ENCODE measurements around the gene ROGDI.

Gene ROGDI

GRCh38 chr16:4813251-4814003, 11.0 kb upstream of the ROGDI start:
- no peak for DNase-seq

- DNase-seq = no peak
Measured at GRCh38 chr16:4811773-4812172, 9.3 kb upstream of the ROGDI start.

GRCh38 chr16:4811242-4811641, 8.8 kb upstream of the ROGDI start:
- no peak for DNase-seq

- DNase-seq = no peak
Measured at GRCh38 chr16:4806280-4806679, 3.8 kb upstream of the ROGDI start.

- DNase-seq = no peak
Measured at GRCh38 chr16:4805231-4805630, 2.8 kb upstream of the ROGDI start.

GRCh38 chr16:4803898-4804762, 1.7 kb upstream of the ROGDI start:
- DNase-seq = no peak

GRCh38 chr16:4803401-4803844, 990 bp upstream of the ROGDI start:
- no peak for DNase-seq

GRCh38 chr16:4802659-4803287, 340 bp upstream of the ROGDI start:
- DNase-seq = peak; percentile 87

GRCh38 chr16:4801051-4801961, 1.1 kb downstream of the ROGDI start:
- no peak for DNase-seq

GRCh38 chr16:4800290-4801041, 2.0 kb downstream of the ROGDI start:
- no peak for DNase-seq

- DNase-seq = no peak
Measured at GRCh38 chr16:4799171-4799855, 3.1 kb downstream of the ROGDI start.

GRCh38 chr16:4798456-4798855, 4.0 kb downstream of the ROGDI start:
- no peak for DNase-seq

- no peak for DNase-seq
Measured at GRCh38 chr16:4797805-4798252, 4.6 kb downstream of the ROGDI start.

- no peak for DNase-seq
Measured at GRCh38 chr16:4796982-4797804, 5.2 kb downstream of the ROGDI start.

- no peak for DNase-seq
Measured at GRCh38 chr16:4795828-4796572, 6.4 kb downstream of the ROGDI start.

- DNase-seq = no peak
Measured at GRCh38 chr16:4795181-4795827, 7.1 kb downstream of the ROGDI start, which contains the start of gene SMIM22. TSS of gene SMIM22 (plus strand) at chr16:4795369. CDS start at chr16:4795735, 366 bp downstream.

GRCh38 chr16:4792951-4793513, 9.4 kb downstream of the ROGDI start:
- DNase-seq = no peak

GRCh38 chr16:4790871-4791270, 11.6 kb downstream of the ROGDI start:
- DNase-seq = no peak

All from CD4-positive, alpha-beta T cell treated with Interleukin-21 for 1 hour (primary cell).